ENCODE measurements around the gene MAN2B2. TPM values are rescaled to one million over a fixed set of nuclear protein-coding genes. Genes with fewer than 3 reads are reported as not detected.
"Not testable (repeated sequence)": the region's sequence is repeated elsewhere in the genome, so short reads cannot be mapped to it uniquely, and the experiment has no call there.

The MAN2B2 gene
- total RNA-seq, 1 donor from 2014 or later = 33.1 TPM

GRCh38 chr4:6639137-6639680 is 64.2 kb downstream of the MAN2B2 start:
- peak; percentile 53 for DNase-seq (ENCODE audit: low spot score)

- DNase-seq (ENCODE audit: low spot score) = peak; percentile 96
These were observed 65.5 kb downstream of the MAN2B2 start, which contains the start of gene MRFAP1 for GRCh38 chr4:6640292-6641163. Gene MRFAP1, plus strand, starts transcription at chr4:6640685. Its CDS starts 178 bp downstream, at chr4:6640863.

GRCh38 chr4:6641164-6641970 is 66.4 kb downstream of the MAN2B2 start:
- peak; percentile 90 for DNase-seq (ENCODE audit: low spot score)

- DNase-seq (ENCODE audit: low spot score) = peak; percentile 41
These were observed 67.0 kb downstream of the MAN2B2 start for GRCh38 chr4:6641971-6642320.

GRCh38 chr4:6643141-6643847 is 68.3 kb downstream of the MAN2B2 start:
- DNase-seq (ENCODE audit: low spot score) = no peak

- no peak for DNase-seq (ENCODE audit: low spot score)
These were observed 70.0 kb downstream of the MAN2B2 start for GRCh38 chr4:6644792-6645530.

- DNase-seq (ENCODE audit: low spot score) = no peak
These were observed 72.2 kb downstream of the MAN2B2 start for GRCh38 chr4:6647169-6647568.

GRCh38 chr4:6647582-6648230 is 72.7 kb downstream of the MAN2B2 start:
- DNase-seq (ENCODE audit: low spot score) = no peak

- DNase-seq (ENCODE audit: low spot score) = no peak
These were observed 74.2 kb downstream of the MAN2B2 start for GRCh38 chr4:6649216-6649615.

- not testable (repeated sequence) for DNase-seq (ENCODE audit: low spot score)
These were observed 79.2 kb downstream of the MAN2B2 start for GRCh38 chr4:6654211-6654610.

GRCh38 chr4:6655291-6655690 is 80.3 kb downstream of the MAN2B2 start:
- DNase-seq (ENCODE audit: low spot score) = not testable (repeated sequence)

- no peak for DNase-seq (ENCODE audit: low spot score)
These were observed 80.9 kb downstream of the MAN2B2 start for GRCh38 chr4:6655924-6656323.

GRCh38 chr4:6657242-6658208 is 82.5 kb downstream of the MAN2B2 start:
- no peak for DNase-seq (ENCODE audit: low spot score)

GRCh38 chr4:6658209-6658595 is 83.2 kb downstream of the MAN2B2 start:
- no peak for DNase-seq (ENCODE audit: low spot score)

- no peak for DNase-seq (ENCODE audit: low spot score)
These were observed 83.6 kb downstream of the MAN2B2 start for GRCh38 chr4:6658597-6659075.

GRCh38 chr4:6659897-6660296 is 84.9 kb downstream of the MAN2B2 start:
- no peak for DNase-seq (ENCODE audit: low spot score)

GRCh38 chr4:6660430-6660829 is 85.4 kb downstream of the MAN2B2 start:
- DNase-seq (ENCODE audit: low spot score) = no peak

GRCh38 chr4:6662591-6662990 is 87.6 kb downstream of the MAN2B2 start:
- DNase-seq (ENCODE audit: low spot score) = no peak

All from mesenteric fat pad (tissue), 1 donor.